GM12878 (cell line): ENCODE results near the gene DCAF5.

Experiments
- BHLHE40 ChIP-seq, 2 experiments: fragments of 450-650 bp in 1 of 2; IDR thresholded peaks; 2 replicates each; pipeline ENCODE4 v1.6.1; 2011 to 2017; ENCODE audit warnings: low read depth in 2 of 2, borderline replicate concordance in 1 of 2, improper control_type of control experiment in 1 of 2, low read length in 1 of 2, mild to moderate bottlenecking in 1 of 2
- ESRRA ChIP-seq: IDR thresholded peaks from 2 replicates; pipeline ENCODE4 v1.6.1; 2012; ENCODE audit warnings: mild to moderate bottlenecking, low read length, improper control_type of control experiment
- FOXM1 ChIP-seq: IDR thresholded peaks from 2 replicates; pipeline ENCODE4 v1.6.1; 2012; ENCODE audit warnings: low read depth, mild to moderate bottlenecking, inconsistent platforms, low read length, moderate library complexity
- POLR2AphosphoS5 ChIP-seq: IDR thresholded peaks from 2 replicates; pipeline ENCODE4 v1.6.1; 2011; ENCODE audit warnings: mild to moderate bottlenecking, low read length, inconsistent platforms
- PRDM15 ChIP-seq: fragments of 450-650 bp; formaldehyde crosslinking; IDR thresholded peaks from 2 replicates; pipeline ENCODE4 v1.4.0; 2020; ENCODE audit warnings: mild to moderate bottlenecking, moderate library complexity
- TF ChIP-seq, protein P1 (sequence below), 3 experiments: IDR thresholded peaks in 2 of 3; conservative IDR thresholded peaks in 1 of 3; 2 replicates each; pipeline ENCODE4 v1.5.1; 2011; ENCODE audit warnings: low read depth in 3 of 3, low read length in 3 of 3, mild to moderate bottlenecking in 3 of 3, control low read depth in 2 of 3, moderate library complexity in 2 of 3, inconsistent platforms in 1 of 3, mixed read lengths in 1 of 3; ENCODE audit not compliant: control insufficient read depth in 2 of 3, insufficient read depth in 1 of 3; ENCODE audit errors: extremely low read depth in 1 of 3
- TF ChIP-seq, protein P2 (sequence below): IDR thresholded peaks from 2 replicates; pipeline ENCODE4 v1.6.1; 2012; ENCODE audit warnings: mild to moderate bottlenecking, low read depth, low read length

DNA sequence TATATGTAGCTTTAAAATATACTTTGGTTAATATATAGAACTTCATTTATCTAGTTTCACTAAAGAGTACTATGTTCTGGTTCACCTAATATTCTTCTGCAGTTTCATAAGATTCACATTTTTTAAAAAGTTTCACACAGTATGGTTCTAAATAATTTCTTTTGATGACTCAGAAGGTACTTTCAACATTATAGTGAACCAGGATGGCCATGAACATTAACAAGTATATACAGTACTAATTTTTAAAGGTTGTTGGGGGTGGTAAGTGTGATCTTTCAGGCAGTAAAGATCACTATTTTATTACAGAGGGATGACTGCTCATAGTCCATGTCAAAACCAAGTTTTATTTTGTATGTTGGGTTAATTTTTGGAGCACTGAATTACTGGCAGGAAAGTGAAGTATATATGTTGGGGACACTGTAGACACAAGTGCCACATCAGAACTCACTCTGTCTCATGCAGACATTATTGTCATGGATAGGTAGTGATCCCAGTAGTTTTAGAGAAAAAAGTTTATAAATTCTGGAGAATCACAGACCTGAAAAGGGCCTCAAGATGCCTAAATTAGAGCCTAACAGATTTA lies 60.0 kb downstream of the DCAF5 start:
- TF ChIP-seq, protein P1, sequence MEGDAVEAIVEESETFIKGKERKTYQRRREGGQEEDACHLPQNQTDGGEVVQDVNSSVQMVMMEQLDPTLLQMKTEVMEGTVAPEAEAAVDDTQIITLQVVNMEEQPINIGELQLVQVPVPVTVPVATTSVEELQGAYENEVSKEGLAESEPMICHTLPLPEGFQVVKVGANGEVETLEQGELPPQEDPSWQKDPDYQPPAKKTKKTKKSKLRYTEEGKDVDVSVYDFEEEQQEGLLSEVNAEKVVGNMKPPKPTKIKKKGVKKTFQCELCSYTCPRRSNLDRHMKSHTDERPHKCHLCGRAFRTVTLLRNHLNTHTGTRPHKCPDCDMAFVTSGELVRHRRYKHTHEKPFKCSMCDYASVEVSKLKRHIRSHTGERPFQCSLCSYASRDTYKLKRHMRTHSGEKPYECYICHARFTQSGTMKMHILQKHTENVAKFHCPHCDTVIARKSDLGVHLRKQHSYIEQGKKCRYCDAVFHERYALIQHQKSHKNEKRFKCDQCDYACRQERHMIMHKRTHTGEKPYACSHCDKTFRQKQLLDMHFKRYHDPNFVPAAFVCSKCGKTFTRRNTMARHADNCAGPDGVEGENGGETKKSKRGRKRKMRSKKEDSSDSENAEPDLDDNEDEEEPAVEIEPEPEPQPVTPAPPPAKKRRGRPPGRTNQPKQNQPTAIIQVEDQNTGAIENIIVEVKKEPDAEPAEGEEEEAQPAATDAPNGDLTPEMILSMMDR (IDR thresholded peaks at IDR 0.05 in 2 of 3, conservative IDR thresholded peaks at IDR 0.05 in 1 of 3; ENCODE audit: control insufficient read depth in 2 of 3, extremely low read depth in 1 of 3, insufficient read depth in 1 of 3, low read depth in 3 of 3, low read length in 3 of 3): no peak
- TF ChIP-seq ESRRA (no peak), BHLHE40 (IDR thresholded peaks at IDR 0.05; ENCODE audit: borderline replicate concordance in 1 of 2, low read depth in 2 of 2, low read length in 1 of 2) (no peak), POLR2AphosphoS5 (no peak), FOXM1 (no peak), PRDM15 (CRISPR knock-in tag) (no peak)
- TF ChIP-seq, protein P2, sequence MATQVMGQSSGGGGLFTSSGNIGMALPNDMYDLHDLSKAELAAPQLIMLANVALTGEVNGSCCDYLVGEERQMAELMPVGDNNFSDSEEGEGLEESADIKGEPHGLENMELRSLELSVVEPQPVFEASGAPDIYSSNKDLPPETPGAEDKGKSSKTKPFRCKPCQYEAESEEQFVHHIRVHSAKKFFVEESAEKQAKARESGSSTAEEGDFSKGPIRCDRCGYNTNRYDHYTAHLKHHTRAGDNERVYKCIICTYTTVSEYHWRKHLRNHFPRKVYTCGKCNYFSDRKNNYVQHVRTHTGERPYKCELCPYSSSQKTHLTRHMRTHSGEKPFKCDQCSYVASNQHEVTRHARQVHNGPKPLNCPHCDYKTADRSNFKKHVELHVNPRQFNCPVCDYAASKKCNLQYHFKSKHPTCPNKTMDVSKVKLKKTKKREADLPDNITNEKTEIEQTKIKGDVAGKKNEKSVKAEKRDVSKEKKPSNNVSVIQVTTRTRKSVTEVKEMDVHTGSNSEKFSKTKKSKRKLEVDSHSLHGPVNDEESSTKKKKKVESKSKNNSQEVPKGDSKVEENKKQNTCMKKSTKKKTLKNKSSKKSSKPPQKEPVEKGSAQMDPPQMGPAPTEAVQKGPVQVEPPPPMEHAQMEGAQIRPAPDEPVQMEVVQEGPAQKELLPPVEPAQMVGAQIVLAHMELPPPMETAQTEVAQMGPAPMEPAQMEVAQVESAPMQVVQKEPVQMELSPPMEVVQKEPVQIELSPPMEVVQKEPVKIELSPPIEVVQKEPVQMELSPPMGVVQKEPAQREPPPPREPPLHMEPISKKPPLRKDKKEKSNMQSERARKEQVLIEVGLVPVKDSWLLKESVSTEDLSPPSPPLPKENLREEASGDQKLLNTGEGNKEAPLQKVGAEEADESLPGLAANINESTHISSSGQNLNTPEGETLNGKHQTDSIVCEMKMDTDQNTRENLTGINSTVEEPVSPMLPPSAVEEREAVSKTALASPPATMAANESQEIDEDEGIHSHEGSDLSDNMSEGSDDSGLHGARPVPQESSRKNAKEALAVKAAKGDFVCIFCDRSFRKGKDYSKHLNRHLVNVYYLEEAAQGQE: no peak
